Erythroblast (primary cell): ENCODE measurements around the gene CENPM.
"Not testable (repeated sequence)": the region's sequence is repeated elsewhere in the genome, so short reads cannot be mapped to it uniquely, and the experiment has no call there.

Source experiments
- DNase-seq, 2 experiments: peaks; one replicate each; lab custom pipeline; 2025; lab: John Stamatoyannopoulos, UW
- GATA1 ChIP-seq: IDR thresholded peaks from 2 replicates; pipeline ENCODE4 v1.6.1; 2011; ENCODE audit warnings: low read depth, mild to moderate bottlenecking, control low read depth, low read length, moderate library complexity
- POLR2A ChIP-seq: IDR thresholded peaks from 2 replicates; pipeline ENCODE4 v1.6.1; 2011; ENCODE audit warnings: mild to moderate bottlenecking, low read length

The CENPM gene

DNA sequence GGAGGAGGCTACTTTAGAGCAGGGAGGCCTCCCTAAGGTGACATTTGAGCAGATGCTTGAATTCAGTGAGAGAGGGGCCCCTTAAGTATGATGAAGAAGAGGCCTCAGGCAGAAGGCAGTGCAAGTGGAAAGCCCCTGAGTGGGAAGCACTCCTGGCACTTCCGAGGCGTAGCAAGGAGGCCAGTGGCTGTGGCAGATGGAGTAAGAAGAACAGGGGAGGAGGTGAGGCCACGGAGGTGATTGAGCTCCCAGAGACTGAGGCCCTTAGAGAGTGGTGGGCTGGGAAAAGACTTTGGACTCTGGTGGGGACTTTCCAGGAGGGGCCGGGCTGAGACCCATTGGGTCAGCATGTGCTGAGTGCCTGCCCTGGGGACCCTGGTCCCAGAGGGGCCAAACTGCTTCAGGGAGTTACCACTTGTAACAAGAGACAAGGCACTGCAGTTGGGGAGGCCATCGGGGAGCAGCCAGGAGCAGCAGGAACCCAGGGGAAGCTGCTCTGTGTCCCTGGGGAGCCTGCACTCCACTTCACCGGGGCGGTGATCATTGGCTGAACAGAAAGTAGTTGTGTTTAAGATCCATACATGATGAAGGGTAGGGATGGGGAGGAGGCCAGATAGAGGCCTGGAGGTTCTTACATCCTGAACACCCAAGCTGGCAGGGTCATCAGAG is 2.5 kb upstream of the CENPM start:
- no peak for DNase-seq
- TF ChIP-seq GATA1 (no peak), POLR2A (no peak)

DNA sequence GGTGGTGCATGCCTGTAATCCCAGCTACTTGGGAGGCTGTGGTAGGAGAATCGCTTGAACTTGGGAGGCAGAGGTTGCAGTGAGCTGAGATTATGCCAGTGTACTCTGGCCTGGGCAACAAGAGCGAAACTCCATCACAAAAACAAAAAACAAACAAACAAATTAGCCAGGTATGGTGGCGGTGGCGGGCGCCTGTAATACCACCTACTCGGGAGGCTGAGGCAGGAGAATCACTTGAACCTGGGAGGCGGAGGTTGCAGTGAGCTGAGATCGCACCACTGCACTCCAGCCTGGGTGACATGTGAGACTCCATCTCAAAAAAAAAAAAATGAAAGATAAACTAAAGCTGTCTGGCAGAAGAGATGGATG is 2.0 kb upstream of the CENPM start:
- not testable (repeated sequence) for DNase-seq

DNA sequence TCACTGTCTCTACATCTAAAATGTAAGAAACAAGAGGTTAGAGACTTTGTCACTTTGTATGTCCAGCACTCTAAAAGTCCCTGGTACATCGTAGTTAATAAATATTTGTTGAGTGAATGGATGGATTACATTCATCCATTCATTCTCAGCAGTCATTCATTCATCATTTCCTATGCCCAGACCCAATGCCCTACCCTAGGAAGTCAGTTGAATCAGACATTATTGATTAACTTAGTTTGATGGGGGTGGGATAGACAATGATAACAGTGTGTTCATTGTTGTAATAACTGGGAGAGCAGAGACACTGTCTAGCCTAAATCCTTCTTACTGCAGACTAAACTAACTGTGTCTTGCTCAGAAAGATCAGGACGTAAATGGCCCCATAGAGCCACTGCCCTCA is 1.2 kb upstream of the CENPM start:
- TF ChIP-seq GATA1 (no peak), POLR2A (no peak)

DNA sequence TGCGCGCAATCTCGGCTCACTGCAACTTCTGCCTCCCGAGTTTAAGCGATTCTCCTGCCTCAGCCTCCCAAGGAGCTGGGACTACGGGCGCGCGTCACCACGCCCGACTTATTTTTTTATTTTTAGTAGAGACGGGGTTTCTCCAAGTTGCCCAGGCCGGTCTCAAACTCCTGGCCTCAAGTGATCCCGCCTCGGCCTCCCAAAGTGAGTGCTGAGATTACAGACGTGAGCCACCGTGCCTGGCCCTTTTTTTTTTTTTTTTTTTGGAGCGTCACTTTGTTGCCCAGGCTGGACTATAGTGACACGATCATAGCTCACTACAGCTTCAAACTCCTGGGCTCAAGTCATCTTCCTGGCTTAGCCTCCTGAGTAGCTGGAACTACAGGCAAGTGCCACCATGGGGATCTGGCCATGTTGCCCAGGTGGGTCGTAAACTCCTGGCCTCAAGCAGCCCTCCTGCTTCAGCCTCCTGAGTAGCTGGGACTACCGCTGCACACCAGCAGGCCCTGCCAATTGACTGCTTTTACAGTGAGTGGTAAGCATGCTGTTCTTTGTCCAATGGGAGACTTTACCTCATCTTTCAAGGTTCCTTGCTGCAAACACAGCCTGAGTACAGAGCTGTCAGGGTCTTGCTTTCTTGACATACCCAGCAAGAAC is 600 bp upstream of the CENPM start:
- TF ChIP-seq POLR2A = no peak
- no peak for TF ChIP-seq GATA1
- no peak for DNase-seq

More for the DNA sequence above, 1.2 kb upstream of the CENPM start:
- DNase-seq = no peak

DNA sequence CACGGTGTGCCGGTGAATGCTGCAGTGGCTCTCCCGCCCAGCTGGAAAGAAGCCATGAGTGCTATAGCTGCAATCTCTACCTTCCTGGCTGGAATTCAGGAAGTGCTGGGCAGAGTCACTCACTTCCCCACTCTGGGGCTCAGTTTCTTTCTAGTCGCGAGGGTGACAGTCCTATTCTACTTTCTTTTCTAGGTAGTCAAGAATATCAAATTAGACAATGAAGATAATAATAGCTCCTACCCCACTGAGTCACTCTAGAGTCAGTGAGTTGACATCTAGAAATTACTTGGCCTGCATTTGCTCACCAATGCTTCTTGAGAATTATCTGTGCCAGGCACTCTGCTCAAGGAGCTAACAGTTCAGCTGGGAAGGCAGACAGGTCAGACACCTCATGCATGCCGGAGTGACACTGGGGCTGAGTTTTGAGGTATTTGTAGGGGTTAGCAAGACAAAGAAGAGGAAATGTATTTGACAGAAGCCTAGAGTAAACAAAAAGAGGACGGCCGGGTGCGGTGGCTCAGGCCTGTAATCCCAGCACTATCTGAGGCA is 3.2 kb downstream of the CENPM start:
- DNase-seq = no peak
- TF ChIP-seq POLR2A = no peak
- no peak for TF ChIP-seq GATA1

DNA sequence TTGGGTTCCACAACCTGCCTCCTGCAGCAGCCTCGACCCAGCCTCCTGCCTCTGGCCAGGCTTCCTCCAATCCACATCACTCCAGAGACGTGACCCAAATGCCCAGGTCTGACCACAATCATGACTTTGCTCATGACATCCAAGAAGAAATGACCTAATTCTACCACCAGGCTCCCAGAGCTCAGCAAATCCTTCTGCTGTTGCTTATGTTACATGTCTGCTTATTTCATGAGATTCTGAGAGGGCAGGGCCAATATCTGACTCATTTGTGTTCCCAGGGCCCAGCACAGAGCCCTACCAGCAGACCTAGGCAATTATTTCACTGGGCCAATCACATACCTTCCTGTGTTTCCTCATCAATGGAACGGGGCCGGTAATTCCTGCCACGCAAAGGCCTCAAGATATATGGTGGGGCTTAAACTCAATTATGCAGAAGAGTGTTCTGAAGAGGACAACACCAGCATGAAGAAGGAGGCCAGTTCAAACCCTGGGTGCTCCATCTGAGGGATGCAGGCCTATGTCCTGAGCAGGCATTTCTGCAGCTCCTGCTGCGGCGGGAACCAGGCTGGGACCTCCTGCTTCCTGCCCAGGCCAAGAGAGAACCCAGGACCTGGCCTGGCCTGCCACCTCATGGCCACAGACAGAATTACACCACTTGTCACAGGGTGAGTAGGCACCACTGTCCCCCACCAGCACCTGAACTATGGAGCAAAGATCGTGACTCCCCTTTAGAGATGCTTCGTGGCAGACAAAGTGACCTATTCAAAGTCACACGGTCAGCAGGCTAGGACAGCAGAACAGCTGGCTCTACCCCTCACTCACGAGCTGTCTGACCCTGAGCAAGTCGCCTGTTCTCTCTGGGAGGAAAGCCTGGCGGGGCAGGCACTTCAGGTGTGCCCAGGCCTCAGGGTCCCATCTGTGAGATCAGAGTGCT is 5.9 kb downstream of the CENPM start:
- no peak for TF ChIP-seq GATA1
- no peak for TF ChIP-seq POLR2A
- peak; percentile 76 to 85 for DNase-seq

DNA sequence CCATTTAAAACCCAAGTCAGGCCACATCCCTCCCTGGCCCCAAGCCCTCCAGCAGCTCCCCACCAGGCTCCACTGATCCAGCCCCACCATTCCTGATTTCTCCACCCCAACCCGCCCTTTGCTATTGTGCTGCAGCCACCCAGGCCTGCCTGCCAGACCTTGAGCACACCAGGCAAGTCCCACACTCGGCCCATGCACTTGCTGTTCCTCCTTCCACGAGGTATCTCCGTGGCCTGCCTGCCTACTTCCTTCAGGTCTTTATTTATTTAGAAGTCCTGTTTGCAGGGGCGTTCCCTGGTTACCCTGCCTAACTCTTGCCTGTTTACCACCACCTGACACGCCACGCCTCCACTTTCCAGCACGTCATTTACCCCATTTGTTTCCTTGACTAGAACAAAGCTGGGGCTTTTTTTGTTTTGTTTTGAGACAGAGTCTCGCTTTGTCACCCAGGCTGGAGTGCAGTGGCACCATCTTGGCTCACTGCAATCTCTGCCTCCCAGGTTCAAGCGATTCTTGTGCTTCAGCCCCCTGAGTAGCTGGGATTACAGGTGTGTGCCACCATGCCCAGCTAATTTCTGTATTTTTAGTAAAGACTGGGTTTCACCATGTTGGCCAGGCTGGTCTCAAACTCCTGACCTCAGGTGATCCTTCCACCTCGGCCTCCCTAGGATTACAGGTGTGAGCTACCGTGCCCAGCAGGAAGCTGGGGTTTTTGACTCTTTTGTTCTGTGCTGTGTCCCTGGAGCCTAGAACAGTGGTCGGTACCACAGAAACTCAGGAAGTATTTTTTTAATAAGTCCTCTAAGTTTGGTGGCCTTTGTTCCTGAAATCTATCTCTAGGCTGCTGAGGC is 6.7 kb downstream of the CENPM start:
- TF ChIP-seq GATA1 (no peak), POLR2A (no peak)
- DNase-seq = peak; percentile 36 to 49

DNA sequence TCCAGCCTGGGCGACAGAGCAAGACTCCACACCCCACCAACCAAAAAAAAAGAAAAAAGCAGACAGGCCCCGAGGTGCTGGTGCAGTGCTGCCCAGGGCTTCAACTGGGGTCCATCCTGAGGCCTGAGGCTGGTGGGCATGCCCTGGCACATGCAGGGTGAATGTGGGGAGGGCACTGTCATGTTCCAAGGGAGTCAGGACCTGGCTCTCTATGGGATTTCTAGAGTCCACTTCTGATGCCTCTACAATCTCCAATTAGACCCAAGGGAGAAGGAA is 10.1 kb downstream of the CENPM start:
- no peak for DNase-seq
- TF ChIP-seq GATA1 (no peak), POLR2A (no peak)

DNA sequence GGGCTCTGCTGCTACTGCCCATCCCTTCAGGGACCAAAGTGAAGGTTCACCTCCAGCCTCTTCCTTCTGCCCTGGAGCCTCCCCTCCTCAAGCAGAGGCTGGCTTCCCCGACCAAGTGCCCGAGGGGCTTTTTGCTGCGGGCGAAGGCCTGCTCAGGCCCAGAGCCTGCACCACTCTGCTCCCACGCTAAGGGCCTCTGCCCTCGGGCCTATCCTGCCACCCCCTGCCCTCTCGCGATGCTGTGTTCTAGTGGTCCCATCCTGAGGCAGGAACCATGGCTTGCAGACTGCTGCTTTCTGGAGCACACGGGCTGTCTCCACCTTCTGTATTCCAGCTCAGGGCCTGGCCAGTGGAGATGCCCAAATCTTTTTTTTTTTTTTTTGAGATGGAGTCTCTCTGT is 11.4 kb downstream of the CENPM start:
- no peak for TF ChIP-seq GATA1
- no peak for TF ChIP-seq POLR2A
- no peak for DNase-seq

DNA sequence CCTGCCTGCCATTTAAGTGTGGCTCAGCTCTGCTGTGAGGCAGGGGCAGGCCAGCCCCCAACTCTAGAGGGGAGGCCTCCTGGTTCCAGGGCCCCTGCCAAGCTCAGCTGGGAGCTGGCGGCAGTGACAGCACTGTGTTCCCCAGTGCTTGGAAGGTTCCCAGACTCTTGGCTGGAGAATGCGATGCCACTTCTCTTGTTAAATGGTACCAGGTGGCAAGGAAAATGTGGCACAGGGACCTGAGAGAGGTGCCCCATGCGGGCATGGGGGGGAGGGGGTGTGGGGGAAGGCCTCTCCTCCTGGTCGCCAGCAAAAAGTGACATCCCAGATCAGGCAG is 12.0 kb downstream of the CENPM start:
- TF ChIP-seq GATA1 (no peak), POLR2A (no peak)
- DNase-seq = no peak

DNA sequence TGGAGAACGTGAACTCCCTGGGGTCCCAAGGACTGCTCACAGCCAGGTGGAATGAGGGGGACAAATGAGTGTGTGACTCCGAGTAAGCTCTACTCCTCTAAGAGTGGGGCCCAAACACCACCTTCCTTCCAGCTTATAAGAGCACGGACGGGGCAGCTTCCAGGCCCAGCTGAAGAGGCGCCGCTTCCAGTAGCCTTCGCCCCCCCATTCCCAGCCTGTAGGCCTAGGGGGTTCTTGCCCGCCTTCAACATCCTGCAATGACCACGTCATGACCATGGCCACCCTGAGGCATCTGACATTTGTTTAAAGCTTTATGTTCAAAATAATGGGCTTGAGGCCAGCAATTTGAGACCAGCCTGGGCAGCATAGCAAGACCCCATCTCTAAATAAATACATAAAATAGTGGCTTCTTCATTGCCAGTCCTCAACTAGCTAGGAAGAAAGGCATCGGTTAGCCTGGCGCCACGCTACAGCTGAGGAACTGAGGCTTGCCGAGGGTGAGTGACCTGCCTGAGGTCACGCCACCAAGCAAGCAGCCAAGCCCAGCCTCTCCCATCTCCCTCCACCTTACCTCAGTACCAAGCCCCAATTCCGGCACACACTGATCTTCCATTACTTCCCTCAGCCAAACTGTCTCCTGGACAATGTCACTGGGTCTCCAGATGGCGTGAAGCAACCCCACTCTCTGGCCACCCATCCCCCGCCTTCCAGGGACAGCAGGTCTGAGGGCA is 12.5 kb downstream of the CENPM start:
- TF ChIP-seq POLR2A (peak; percentile 19), GATA1 (no peak)
- no peak for DNase-seq

DNA sequence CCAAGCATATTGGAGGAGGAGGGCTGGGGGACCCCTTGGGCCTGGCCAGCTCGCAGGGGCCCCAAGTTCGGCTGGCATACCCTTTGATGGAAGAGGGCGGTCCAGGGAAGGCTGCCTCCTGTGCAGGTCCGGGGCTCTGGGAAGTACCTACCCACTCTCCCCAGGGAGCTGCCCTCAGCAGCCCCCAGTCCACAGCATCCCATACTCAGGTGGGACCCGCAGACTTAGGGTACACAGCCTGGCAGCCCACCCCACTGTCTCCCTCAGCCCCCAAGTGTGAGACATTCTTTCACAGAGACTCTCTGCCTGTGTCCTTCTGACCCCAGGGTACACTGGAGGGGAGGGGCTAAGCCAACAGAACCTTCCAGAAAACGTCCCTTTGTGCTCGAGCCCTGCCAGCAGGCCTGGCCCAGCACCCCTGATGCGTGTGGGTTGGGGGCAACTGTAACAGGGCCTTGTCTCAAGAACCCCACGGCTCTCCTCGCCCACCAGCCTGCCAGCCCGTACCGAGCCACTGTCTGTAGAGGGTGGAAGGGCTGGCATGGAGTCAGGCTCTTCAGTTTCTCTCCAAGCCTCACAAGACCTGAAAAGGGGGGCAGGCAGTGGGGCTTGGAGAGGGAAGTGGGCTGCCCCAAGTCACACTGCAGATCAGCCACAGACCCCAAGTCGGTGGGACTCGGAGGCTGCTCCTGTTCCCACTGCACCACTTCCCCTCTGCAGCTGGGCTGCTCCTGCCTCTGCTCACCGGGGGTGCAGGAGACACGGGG is 13.4 kb downstream of the CENPM start:
- DNase-seq = no peak
- TF ChIP-seq POLR2A = peak; percentile 21
- no peak for TF ChIP-seq GATA1
